ENCODE data around the gene TSHR. TPM values are rescaled to one million over a fixed set of nuclear protein-coding genes. Genes with fewer than 3 reads are reported as not detected.

The TSHR gene
- total RNA-seq, 1 experiment from 2014 or later = not detected

DNA sequence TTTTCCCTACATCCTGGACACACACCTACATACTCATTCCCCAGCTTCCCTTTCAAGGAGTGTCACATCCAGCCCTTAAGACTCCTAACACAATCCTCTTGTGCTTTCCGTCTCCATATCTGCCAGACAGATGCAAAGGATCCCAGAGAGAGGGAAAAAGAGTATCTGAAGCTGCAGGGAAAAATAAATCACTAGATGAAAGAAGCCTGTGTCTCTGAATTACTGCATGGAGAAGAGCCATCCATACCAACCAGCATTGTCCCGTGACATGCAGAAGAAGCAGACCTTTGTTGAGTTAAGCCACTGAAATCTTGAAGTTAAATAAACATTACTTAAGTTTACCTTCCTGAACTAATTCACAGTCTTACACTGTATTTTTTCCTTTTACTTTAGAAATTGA lies 210.7 kb downstream of the TSHR start (continued):
- TF ChIP-seq, protein P1, sequence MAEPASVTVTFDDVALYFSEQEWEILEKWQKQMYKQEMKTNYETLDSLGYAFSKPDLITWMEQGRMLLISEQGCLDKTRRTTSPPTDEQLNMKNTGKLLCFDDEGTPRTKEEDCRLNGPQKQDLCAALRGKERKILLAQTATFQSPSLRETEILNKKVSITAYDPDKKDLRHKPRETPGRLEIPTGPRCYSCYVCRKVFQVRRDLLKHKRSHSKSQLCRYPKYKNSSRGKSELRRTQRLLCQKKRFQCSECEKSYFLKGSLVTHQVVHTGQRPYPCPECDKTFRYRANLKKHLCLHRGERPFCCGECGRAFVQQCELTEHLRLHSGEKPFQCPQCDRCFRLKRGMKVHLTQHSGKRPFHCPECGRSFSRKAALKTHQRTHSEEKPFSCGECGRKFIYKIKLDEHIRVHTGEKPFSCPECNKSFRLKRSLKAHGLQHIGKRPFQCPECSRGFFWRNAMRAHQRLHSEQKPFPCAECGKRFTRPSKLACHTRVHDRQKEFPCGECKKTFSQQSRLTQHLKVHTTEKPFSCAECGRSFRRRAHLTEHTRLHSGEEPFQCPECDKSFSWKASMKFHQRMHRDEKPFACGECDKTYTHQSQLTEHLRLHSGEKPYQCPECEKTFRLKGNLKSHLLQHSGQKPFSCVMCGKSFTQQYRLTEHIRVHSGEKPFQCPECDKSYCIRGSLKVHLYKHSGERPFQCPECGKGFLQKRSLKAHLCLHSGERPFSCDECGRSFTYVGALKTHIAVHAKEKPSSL (CRISPR knock-in tag; conservative IDR thresholded peaks at IDR 0.05) = no peak
- TF ChIP-seq, protein P2, sequence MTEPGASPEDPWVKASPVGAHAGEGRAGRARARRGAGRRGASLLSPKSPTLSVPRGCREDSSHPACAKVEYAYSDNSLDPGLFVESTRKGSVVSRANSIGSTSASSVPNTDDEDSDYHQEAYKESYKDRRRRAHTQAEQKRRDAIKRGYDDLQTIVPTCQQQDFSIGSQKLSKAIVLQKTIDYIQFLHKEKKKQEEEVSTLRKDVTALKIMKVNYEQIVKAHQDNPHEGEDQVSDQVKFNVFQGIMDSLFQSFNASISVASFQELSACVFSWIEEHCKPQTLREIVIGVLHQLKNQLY (CRISPR knock-in tag; IDR thresholded peaks at IDR 0.05) = no peak
- TF ChIP-seq NR2C2 (CRISPR knock-in tag; IDR thresholded peaks at IDR 0.05) (no peak), NFE2L1 (CRISPR knock-in tag; IDR thresholded peaks at IDR 0.05) (no peak), ZNF317 (CRISPR knock-in tag; IDR thresholded peaks at IDR 0.05; ENCODE audit: borderline replicate concordance, low read depth) (no peak)

DNA sequence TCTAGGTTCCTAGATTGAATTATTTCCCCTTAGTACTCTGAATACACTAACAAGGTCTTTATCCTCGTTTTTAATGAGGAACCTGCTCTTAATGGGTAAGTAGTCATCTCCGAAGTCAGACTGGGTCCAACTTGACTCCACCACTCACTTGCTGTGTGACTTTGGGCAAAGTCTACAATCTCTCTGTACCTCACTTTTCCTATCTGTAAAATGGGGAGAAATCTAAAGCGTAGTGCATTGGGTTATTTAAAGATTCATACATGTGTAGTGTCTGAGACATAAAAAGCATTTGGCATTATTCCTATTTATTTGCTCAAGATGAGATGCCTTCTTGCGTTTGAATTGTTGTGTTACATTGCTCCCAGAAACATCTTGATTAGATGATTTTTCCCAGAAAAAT lies 213.8 kb downstream of the TSHR start:
- POLR2A ChIA-PET = interaction anchor here (1.3 to 2.1 kb wide), 2 partner anchors 49 to 52 kb away, joined by 9 to 12 read pairs; partner anchors contain the start of gene GTF2A1
- no peak for DNase-seq (ENCODE audit: low spot score)
- Mint-ChIP-seq H3K36me3 (no peaks in the 10 kb centered on the region), H3K27ac (no peak overlapping the region), H3K27me3 (ENCODE audit: low read depth) (no peaks in the 10 kb centered on the region; the same call in 1 of the 2 replicates), H3K4me1 (peaks cover 8% of the 10 kb centered on the region), H3K9me3 (no peaks in the 10 kb centered on the region), H3K4me3 (peak overlapping the region; percentile 88)
- no peak for ATAC-seq
- CTCF ChIA-PET = interaction anchor here (1.0 to 1.4 kb wide), 9 partner anchors 8 to 365 kb away, joined by 3 to 15 read pairs (median 5); partner anchors contain the start of genes CEP128 and TSHR
- TF ChIP-seq, protein P3, sequence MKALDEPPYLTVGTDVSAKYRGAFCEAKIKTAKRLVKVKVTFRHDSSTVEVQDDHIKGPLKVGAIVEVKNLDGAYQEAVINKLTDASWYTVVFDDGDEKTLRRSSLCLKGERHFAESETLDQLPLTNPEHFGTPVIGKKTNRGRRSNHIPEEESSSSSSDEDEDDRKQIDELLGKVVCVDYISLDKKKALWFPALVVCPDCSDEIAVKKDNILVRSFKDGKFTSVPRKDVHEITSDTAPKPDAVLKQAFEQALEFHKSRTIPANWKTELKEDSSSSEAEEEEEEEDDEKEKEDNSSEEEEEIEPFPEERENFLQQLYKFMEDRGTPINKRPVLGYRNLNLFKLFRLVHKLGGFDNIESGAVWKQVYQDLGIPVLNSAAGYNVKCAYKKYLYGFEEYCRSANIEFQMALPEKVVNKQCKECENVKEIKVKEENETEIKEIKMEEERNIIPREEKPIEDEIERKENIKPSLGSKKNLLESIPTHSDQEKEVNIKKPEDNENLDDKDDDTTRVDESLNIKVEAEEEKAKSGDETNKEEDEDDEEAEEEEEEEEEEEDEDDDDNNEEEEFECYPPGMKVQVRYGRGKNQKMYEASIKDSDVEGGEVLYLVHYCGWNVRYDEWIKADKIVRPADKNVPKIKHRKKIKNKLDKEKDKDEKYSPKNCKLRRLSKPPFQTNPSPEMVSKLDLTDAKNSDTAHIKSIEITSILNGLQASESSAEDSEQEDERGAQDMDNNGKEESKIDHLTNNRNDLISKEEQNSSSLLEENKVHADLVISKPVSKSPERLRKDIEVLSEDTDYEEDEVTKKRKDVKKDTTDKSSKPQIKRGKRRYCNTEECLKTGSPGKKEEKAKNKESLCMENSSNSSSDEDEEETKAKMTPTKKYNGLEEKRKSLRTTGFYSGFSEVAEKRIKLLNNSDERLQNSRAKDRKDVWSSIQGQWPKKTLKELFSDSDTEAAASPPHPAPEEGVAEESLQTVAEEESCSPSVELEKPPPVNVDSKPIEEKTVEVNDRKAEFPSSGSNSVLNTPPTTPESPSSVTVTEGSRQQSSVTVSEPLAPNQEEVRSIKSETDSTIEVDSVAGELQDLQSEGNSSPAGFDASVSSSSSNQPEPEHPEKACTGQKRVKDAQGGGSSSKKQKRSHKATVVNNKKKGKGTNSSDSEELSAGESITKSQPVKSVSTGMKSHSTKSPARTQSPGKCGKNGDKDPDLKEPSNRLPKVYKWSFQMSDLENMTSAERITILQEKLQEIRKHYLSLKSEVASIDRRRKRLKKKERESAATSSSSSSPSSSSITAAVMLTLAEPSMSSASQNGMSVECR (CRISPR knock-in tag; IDR thresholded peaks at IDR 0.05; ENCODE audit: borderline replicate concordance) = no peak
- TF ChIP-seq ZNF219 (CRISPR knock-in tag; IDR thresholded peaks at IDR 0.05; ENCODE audit: borderline replicate concordance) (no peak), NFE2L1 (CRISPR knock-in tag; IDR thresholded peaks at IDR 0.05) (no peak), ZNF423 (CRISPR knock-in tag; IDR thresholded peaks at IDR 0.05) (no peak), NFYB (CRISPR knock-in tag; conservative IDR thresholded peaks at IDR 0.05; ENCODE audit: low read depth) (no peak), ZNF396 (CRISPR knock-in tag; IDR thresholded peaks at IDR 0.05; ENCODE audit: borderline replicate concordance) (no peak), ATF1 (CRISPR knock-in tag; IDR thresholded peaks at IDR 0.05) (no peak), TP53 (CRISPR knock-in tag; IDR thresholded peaks at IDR 0.05) (no peak), MXD4 (CRISPR knock-in tag; IDR thresholded peaks at IDR 0.05; ENCODE audit: borderline replicate concordance) (no peak)
- TF ChIP-seq, protein P4, sequence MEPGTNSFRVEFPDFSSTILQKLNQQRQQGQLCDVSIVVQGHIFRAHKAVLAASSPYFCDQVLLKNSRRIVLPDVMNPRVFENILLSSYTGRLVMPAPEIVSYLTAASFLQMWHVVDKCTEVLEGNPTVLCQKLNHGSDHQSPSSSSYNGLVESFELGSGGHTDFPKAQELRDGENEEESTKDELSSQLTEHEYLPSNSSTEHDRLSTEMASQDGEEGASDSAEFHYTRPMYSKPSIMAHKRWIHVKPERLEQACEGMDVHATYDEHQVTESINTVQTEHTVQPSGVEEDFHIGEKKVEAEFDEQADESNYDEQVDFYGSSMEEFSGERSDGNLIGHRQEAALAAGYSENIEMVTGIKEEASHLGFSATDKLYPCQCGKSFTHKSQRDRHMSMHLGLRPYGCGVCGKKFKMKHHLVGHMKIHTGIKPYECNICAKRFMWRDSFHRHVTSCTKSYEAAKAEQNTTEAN (CRISPR knock-in tag; IDR thresholded peaks at IDR 0.05) = no peak
- TF ChIP-seq, protein P5, sequence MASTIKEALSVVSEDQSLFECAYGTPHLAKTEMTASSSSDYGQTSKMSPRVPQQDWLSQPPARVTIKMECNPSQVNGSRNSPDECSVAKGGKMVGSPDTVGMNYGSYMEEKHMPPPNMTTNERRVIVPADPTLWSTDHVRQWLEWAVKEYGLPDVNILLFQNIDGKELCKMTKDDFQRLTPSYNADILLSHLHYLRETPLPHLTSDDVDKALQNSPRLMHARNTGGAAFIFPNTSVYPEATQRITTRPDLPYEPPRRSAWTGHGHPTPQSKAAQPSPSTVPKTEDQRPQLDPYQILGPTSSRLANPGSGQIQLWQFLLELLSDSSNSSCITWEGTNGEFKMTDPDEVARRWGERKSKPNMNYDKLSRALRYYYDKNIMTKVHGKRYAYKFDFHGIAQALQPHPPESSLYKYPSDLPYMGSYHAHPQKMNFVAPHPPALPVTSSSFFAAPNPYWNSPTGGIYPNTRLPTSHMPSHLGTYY (CRISPR knock-in tag; IDR thresholded peaks at IDR 0.05) = no peak
- TF ChIP-seq, protein P6, sequence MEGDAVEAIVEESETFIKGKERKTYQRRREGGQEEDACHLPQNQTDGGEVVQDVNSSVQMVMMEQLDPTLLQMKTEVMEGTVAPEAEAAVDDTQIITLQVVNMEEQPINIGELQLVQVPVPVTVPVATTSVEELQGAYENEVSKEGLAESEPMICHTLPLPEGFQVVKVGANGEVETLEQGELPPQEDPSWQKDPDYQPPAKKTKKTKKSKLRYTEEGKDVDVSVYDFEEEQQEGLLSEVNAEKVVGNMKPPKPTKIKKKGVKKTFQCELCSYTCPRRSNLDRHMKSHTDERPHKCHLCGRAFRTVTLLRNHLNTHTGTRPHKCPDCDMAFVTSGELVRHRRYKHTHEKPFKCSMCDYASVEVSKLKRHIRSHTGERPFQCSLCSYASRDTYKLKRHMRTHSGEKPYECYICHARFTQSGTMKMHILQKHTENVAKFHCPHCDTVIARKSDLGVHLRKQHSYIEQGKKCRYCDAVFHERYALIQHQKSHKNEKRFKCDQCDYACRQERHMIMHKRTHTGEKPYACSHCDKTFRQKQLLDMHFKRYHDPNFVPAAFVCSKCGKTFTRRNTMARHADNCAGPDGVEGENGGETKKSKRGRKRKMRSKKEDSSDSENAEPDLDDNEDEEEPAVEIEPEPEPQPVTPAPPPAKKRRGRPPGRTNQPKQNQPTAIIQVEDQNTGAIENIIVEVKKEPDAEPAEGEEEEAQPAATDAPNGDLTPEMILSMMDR (IDR thresholded peaks at IDR 0.05) = no peak
- TF ChIP-seq, protein P7, sequence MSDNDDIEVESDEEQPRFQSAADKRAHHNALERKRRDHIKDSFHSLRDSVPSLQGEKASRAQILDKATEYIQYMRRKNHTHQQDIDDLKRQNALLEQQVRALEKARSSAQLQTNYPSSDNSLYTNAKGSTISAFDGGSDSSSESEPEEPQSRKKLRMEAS (CRISPR knock-in tag; IDR thresholded peaks at IDR 0.05) = no peak
- TF ChIP-seq, protein P8, sequence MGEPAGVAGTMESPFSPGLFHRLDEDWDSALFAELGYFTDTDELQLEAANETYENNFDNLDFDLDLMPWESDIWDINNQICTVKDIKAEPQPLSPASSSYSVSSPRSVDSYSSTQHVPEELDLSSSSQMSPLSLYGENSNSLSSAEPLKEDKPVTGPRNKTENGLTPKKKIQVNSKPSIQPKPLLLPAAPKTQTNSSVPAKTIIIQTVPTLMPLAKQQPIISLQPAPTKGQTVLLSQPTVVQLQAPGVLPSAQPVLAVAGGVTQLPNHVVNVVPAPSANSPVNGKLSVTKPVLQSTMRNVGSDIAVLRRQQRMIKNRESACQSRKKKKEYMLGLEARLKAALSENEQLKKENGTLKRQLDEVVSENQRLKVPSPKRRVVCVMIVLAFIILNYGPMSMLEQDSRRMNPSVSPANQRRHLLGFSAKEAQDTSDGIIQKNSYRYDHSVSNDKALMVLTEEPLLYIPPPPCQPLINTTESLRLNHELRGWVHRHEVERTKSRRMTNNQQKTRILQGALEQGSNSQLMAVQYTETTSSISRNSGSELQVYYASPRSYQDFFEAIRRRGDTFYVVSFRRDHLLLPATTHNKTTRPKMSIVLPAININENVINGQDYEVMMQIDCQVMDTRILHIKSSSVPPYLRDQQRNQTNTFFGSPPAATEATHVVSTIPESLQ (CRISPR knock-in tag; IDR thresholded peaks at IDR 0.05) = no peak
- TF ChIP-seq, protein P9, sequence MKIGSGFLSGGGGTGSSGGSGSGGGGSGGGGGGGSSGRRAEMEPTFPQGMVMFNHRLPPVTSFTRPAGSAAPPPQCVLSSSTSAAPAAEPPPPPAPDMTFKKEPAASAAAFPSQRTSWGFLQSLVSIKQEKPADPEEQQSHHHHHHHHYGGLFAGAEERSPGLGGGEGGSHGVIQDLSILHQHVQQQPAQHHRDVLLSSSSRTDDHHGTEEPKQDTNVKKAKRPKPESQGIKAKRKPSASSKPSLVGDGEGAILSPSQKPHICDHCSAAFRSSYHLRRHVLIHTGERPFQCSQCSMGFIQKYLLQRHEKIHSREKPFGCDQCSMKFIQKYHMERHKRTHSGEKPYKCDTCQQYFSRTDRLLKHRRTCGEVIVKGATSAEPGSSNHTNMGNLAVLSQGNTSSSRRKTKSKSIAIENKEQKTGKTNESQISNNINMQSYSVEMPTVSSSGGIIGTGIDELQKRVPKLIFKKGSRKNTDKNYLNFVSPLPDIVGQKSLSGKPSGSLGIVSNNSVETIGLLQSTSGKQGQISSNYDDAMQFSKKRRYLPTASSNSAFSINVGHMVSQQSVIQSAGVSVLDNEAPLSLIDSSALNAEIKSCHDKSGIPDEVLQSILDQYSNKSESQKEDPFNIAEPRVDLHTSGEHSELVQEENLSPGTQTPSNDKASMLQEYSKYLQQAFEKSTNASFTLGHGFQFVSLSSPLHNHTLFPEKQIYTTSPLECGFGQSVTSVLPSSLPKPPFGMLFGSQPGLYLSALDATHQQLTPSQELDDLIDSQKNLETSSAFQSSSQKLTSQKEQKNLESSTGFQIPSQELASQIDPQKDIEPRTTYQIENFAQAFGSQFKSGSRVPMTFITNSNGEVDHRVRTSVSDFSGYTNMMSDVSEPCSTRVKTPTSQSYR (CRISPR knock-in tag; IDR thresholded peaks at IDR 0.05) = no peak
